BE2C (cell line): ENCODE measurements around the gene GRM1.

Source experiments
- DNase-seq: peaks from one replicate; pipeline ENCODE4 v3.0.0-alpha.2; 2020
- H3K27me3 ChIP-seq: fragments of 250-450 bp; sonication (Bioruptor Pico); 2 replicates; pipeline ENCODE4 v1.5.1; 2020; ENCODE audit warnings: mild to moderate bottlenecking
- H3K36me3 ChIP-seq: fragments of 250-450 bp; sonication (Bioruptor Pico); 2 replicates; pipeline ENCODE4 v1.5.1; 2020; ENCODE audit warnings: mild to moderate bottlenecking
- H3K4me1 ChIP-seq: fragments of 250-450 bp; sonication (Bioruptor Pico); 2 replicates; pipeline ENCODE4 v1.5.1; 2020
- H3K4me3 ChIP-seq: 2 replicates; pipeline ENCODE4 v1.5.1; 2011; ENCODE audit warnings: low read depth, low read length
- H3K9me3 ChIP-seq: fragments of 250-450 bp; sonication (Bioruptor Pico); 2 replicates; pipeline ENCODE4 v1.5.1; 2020
- CTCF ChIP-seq: IDR thresholded peaks from 2 replicates; pipeline ENCODE4 v1.5.1; 2012; ENCODE audit warnings: mild to moderate bottlenecking, low read depth, low read length

Gene GRM1

GRCh38 chr6:146292506-146292905, 263.6 kb downstream of the GRM1 start:
- H3K27me3 ChIP-seq = no peaks in the 10 kb centered on the region
- H3K4me1 ChIP-seq = no peaks in the 10 kb centered on the region
- no peak for DNase-seq
- H3K36me3 ChIP-seq = no peaks in the 10 kb centered on the region
- H3K9me3 ChIP-seq = no peaks in the 10 kb centered on the region
- TF ChIP-seq CTCF = no peak
- no peak overlapping the region for H3K4me3 ChIP-seq

DNA sequence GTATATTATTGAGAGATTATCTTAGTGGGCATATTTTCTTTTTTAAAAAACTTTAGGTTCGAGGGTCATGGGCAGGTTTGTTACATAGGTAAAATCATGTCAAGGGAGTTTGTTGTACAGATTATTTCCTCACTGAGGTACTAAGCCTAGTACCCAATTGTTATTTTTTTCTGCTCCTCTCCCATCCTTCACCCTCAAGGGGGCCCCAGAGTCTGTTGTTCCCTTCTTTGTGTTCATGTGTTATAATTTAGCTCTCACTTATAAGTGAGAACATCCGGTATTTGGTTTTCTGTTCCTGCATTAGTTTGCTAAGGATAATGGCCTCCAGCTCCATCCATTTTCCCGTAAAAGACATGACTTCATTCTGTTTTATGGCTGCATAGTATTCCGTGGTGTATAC, 266.8 kb downstream of the GRM1 start:
- Histone ChIP-seq H3K4me3 (no peak overlapping the region), H3K4me1 (no peaks in the 10 kb centered on the region), H3K27me3 (no peaks in the 10 kb centered on the region), H3K9me3 (no peaks in the 10 kb centered on the region), H3K36me3 (no peaks in the 10 kb centered on the region)
- no peak for TF ChIP-seq CTCF
- no peak for DNase-seq

GRCh38 chr6:146297815-146298214, 269.0 kb downstream of the GRM1 start:
- H3K36me3 ChIP-seq = no peaks in the 10 kb centered on the region
- H3K4me3 ChIP-seq = no peak overlapping the region
- H3K27me3 ChIP-seq = no peaks in the 10 kb centered on the region
- DNase-seq = no peak
- H3K4me1 ChIP-seq = no peaks in the 10 kb centered on the region
- no peaks in the 10 kb centered on the region for H3K9me3 ChIP-seq
- no peak for TF ChIP-seq CTCF

DNA sequence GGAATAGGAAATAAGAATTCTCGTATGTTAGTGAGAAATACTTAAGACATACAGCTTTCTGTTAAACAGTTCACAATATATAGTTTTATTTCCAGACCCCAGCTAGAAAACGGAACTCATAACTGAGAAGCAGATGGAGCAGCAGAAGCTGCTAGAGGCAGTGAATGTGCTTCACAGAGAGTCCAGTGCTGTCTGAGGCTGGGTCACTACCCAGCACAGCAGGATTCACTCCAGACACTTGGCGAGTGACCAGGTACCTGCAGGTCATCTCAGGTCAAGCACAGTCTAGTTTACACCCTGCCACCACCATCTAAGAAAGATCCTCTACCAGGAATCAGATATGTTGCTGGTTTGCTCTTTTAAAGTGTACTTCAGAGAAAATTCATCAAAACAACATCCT, 271.7 kb downstream of the GRM1 start:
- Histone ChIP-seq H3K27me3 (no peaks in the 10 kb centered on the region), H3K4me3 (no peak overlapping the region), H3K4me1 (no peaks in the 10 kb centered on the region), H3K9me3 (no peaks in the 10 kb centered on the region), H3K36me3 (no peaks in the 10 kb centered on the region)
- no peak for DNase-seq
- TF ChIP-seq CTCF = no peak

DNA sequence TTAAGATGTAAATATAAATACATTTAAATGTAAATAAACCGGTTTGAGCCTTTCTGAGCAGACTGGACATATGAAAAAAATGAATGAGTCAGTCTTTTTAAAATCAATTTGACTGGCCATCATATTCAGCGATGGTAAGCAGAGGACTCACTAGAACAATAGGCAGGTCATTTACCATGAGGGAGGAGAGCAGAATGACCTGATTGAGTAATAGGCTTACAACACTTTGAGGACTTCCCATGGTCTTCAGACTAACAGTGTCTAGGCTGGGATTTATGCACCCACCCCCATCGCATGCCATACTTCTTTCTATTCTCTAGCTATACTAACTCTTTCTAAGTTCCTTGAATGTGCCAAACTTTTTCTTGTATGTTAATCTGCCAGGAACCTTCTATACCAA, 272.9 kb downstream of the GRM1 start:
- TF ChIP-seq CTCF = no peak
- Histone ChIP-seq H3K4me3 (no peak overlapping the region), H3K4me1 (no peaks in the 10 kb centered on the region), H3K9me3 (no peaks in the 10 kb centered on the region), H3K36me3 (no peaks in the 10 kb centered on the region), H3K27me3 (no peaks in the 10 kb centered on the region)
- DNase-seq = no peak

GRCh38 chr6:146302994-146303393, 274.1 kb downstream of the GRM1 start:
- no peaks in the 10 kb centered on the region for H3K27me3 ChIP-seq
- H3K4me3 ChIP-seq = no peak overlapping the region
- no peaks in the 10 kb centered on the region for H3K9me3 ChIP-seq
- no peaks in the 10 kb centered on the region for H3K36me3 ChIP-seq
- H3K4me1 ChIP-seq = no peaks in the 10 kb centered on the region
- TF ChIP-seq CTCF = no peak
- DNase-seq = no peak
